ENCODE results near the gene PRM3.

Gene PRM3

GRCh38 chr16:11242658-11243057 lies 30.8 kb downstream of the PRM3 start:
- DNase-seq: no peak

DNA sequence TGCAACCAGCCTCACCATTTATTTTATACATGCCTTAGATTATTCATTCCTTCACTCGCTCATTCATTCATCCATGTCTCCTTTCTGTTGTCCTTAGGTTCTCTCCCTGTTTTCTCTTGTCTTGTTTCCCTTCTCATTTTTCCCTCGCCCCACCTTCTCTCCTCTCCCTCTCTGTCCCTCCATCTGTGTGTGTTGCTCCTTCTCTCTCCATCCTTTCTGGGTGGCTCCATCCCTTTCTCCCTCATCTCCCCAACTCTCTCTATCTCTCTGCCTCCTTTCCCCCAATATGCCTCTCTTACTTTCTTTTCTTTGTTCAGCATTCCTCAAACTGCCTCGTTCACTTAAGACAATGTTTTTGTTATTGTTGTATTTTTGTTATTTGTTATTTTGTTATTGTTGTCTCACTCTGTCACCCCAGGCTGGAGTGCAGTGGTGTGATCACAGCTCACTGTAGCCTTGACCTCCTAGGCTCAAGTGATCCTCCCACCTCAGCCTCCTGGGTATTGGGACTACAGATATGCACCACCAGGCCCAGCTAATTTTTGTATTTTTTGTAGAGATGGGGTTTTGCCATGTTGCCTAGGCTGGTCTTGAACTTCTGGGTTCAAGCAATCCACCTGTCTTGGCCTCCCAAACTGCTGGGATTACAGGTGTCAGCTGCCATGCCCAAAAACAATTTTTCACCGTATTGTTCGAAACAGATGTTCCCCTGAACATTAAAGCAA lies 31.8 kb downstream of the PRM3 start:
- no peak for DNase-seq

DNA sequence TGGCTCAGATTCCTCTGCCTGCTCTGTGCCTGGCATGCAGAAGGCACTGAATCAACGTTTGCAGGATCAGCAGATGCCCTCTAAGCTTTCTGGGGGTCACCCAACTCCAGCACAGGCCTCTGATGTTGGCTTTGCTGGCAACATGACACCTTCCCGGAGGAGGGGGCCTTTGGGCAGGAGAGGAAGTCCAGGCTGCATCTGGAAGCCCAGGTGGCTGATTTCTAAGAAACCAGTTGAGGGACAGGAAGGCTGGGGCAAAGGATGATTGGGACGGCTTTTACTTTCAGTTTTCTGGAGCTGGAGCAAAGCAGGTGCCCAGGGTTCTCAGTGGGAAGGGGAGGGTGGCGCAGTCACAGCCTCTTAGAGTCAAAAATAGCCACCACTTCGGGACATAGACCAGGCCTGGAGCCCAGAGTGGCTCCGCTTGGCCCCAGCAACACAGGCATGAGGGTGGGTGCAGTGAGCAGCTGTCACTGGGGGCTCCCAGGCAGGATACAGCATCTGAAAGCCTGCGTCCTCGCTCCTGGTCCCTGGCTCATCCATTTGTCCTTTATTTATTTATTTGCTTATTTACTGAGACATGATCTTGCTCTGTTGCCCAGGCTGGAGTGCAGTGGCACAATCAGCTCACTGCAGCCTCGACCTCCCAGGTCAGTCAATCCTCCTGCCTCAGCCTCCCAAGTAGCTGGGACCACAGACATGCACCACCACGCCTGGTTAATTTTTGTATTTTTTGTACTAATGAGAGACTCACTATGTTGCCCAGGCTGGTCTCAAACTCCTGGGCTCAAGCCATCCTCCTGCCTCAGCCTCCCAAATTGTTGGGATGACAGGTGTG lies 32.6 kb downstream of the PRM3 start:
- no peak for DNase-seq

GRCh38 chr16:11239644-11240632 lies 33.5 kb downstream of the PRM3 start:
- DNase-seq: no peak

DNA sequence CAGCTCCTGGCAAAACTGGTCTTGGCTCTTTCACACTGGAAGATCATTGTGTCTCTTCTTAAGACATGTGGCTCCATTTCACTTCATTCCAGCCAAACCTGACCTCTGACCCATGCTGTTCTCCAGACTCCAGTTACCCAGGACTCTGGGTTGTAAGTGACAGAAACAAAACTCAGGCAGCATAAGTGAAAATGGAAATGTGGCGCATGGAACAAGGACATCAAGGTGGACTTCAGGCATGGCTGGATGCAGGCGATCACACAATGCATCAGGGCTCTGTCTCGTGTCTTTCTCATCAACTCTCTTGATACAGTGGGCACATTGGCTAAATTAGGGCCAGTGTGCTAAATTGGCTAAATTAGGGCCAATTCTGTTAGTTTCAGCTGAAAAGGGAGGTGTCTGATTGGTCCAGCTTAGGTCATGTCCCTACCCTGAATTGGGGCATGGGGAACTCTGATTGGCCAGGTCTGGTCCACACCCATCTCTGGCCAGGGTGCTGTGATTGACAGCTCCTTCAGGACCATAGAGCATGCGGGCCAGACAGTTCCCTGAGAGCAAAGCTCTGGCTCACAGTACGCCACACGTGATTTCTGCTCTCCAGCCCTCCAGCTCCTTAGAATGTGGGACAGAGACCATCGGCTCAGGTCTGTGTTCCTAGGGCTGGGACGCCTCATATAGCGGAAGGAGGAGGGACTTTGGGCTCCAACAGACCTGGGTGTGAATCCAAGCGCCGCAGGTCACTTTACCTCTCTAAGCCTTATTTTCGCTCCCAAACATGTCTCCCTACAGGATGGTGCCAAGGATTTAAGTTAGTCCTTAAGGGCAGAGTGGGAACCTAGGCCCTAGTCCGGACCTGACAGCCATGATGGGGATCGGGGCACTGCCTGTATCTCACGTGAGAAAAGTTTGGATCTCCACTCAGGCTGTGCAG lies 34.9 kb downstream of the PRM3 start:
- no peak for DNase-seq

GRCh38 chr16:11236461-11237254 lies 36.8 kb downstream of the PRM3 start:
- DNase-seq: no peak

GRCh38 chr16:11235703-11235991 lies 37.8 kb downstream of the PRM3 start:
- no peak for DNase-seq

GRCh38 chr16:11234884-11235702 lies 38.3 kb downstream of the PRM3 start:
- no peak for DNase-seq

GRCh38 chr16:11233727-11234376 lies 39.6 kb downstream of the PRM3 start:
- DNase-seq: no peak

GRCh38 chr16:11232852-11233726 lies 40.3 kb downstream of the PRM3 start:
- no peak for DNase-seq

GRCh38 chr16:11232302-11232851 lies 41.1 kb downstream of the PRM3 start:
- DNase-seq: no peak

GRCh38 chr16:11231367-11231970 lies 42.0 kb downstream of the PRM3 start:
- DNase-seq: no peak

GRCh38 chr16:11229906-11230305 lies 43.5 kb downstream of the PRM3 start:
- no peak for DNase-seq

GRCh38 chr16:11229432-11229831 lies 44.0 kb downstream of the PRM3 start:
- DNase-seq: no peak

- no peak for DNase-seq
Observed at GRCh38 chr16:11225677-11226549, 47.5 kb downstream of the PRM3 start.

GRCh38 chr16:11224894-11225676 lies 48.3 kb downstream of the PRM3 start:
- DNase-seq: no peak
